Measurements from ENCODE around the gene C14orf93.

Gene C14orf93

DNA sequence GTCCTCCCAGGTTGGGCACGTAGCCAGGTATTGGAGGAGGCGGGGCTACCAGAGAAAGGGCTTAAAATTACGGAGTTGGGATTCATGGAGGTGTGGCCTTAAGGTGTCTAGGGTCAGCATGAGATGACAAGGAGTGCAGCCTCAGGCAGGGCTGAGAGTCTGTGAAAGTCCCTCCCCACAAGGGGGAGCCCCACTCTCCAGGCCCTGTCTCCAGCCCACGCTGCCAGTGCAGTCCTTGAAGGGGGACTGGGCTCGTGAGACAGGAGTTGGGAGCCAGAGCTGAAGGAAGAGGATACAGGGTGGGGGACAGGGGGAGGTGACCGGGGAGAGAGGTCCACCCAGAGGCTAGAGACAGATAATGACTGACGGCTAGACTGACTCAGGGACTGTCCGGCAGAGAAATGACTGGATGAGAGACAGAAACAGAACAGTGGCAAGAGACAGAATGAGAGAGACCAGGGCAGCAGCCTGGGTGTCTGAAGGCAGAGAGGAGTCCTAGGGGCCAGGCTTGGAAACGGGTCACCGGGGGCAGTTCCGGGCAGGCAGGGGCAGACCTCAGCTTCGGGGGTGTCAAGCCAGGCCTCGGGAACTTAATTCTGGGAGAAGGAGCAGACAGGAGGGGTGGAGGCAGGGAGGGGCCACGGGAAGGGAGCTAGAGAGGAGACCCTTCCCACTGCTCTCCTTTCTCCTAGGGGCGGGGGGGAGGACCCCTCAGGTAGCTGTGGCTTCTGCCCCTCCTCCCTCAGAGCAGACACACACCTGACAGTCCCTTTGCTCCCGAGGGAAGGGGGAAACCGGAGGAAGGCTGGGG, 46.4 kb upstream of the C14orf93 start:
- TF ChIP-seq, protein P1, sequence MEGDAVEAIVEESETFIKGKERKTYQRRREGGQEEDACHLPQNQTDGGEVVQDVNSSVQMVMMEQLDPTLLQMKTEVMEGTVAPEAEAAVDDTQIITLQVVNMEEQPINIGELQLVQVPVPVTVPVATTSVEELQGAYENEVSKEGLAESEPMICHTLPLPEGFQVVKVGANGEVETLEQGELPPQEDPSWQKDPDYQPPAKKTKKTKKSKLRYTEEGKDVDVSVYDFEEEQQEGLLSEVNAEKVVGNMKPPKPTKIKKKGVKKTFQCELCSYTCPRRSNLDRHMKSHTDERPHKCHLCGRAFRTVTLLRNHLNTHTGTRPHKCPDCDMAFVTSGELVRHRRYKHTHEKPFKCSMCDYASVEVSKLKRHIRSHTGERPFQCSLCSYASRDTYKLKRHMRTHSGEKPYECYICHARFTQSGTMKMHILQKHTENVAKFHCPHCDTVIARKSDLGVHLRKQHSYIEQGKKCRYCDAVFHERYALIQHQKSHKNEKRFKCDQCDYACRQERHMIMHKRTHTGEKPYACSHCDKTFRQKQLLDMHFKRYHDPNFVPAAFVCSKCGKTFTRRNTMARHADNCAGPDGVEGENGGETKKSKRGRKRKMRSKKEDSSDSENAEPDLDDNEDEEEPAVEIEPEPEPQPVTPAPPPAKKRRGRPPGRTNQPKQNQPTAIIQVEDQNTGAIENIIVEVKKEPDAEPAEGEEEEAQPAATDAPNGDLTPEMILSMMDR (IDR thresholded peaks at IDR 0.05; ENCODE audit: insufficient read depth, low read length, poor library complexity, severe bottlenecking) = peak; percentile 90
- Histone ChIP-seq H3K4me3 (replicated peaks; ENCODE audit: low read depth, low read length) (no peak overlapping the region), H3K27me3 (replicated peaks; ENCODE audit: control insufficient read depth, insufficient read depth, low read length) (no peaks in the 10 kb centered on the region), H3K36me3 (ENCODE audit: control insufficient read depth, insufficient read depth, low read length) (peaks cover 13% of the 10 kb centered on the region)
- DNase-seq (ENCODE audit: extremely low read depth, insufficient read length) = peak; percentile 67

DNA sequence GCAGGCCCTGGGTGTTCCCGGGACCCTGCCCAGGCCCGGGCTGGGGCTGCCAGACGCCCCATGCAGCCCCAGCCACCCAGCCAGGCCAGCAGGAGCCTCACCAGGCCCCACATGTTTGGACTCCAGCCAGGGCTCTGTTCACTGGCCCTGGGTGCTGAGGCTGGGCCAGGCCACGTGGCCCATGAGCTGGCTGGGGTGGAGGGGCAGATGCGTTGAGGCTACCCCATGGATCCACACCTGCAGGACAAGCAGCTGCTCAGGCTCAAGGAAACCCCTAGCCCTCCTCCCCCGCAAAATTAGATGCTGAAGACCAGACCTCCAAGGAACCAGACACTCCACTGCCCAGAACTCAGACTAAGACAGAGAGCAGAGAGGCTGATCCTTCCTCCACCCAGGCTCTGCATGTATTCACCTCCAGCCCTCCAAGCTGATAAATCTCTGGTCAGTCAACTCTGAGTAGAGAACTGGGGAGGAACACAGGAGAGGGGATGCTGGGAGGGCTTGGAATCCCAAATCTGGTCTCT, 45.7 kb upstream of the C14orf93 start:
- no peaks in the 10 kb centered on the region for H3K27me3 ChIP-seq (replicated peaks; ENCODE audit: control insufficient read depth, insufficient read depth, low read length)
- TF ChIP-seq, protein P1 (IDR thresholded peaks at IDR 0.05; ENCODE audit: insufficient read depth, low read length, poor library complexity, severe bottlenecking) = no peak
- peaks cover 9% of the 10 kb centered on the region for H3K36me3 ChIP-seq (ENCODE audit: control insufficient read depth, insufficient read depth, low read length)
- no peak overlapping the region for H3K4me3 ChIP-seq (replicated peaks; ENCODE audit: low read depth, low read length)
- DNase-seq (ENCODE audit: extremely low read depth, insufficient read length) = no peak

DNA sequence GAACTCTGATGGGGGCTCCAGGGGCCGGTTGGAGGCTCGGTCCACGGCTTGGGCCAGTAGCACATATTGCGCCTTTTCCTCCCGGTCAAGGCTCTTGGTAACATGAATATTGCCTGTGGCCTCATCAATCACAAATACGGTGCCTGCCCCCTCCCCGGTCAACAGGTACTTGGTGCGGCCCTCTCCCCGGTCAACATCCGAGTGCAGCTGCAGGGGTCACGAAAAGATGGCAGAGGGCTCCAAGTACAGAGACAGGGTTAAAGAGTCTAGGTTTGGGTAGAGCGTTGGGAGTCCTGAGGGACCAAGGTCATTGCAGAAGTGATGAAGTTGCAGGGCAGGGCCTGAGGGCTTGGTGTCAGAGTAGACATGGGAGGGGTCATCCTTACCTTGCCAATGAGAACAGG, 45.2 kb upstream of the C14orf93 start:
- peaks cover 9% of the 10 kb centered on the region for H3K36me3 ChIP-seq (ENCODE audit: control insufficient read depth, insufficient read depth, low read length)
- TF ChIP-seq, protein P1 (IDR thresholded peaks at IDR 0.05; ENCODE audit: insufficient read depth, low read length, poor library complexity, severe bottlenecking) = no peak
- H3K27me3 ChIP-seq (replicated peaks; ENCODE audit: control insufficient read depth, insufficient read depth, low read length) = no peaks in the 10 kb centered on the region
- DNase-seq (ENCODE audit: extremely low read depth, insufficient read length) = no peak
- H3K4me3 ChIP-seq (replicated peaks; ENCODE audit: low read depth, low read length) = no peak overlapping the region

DNA sequence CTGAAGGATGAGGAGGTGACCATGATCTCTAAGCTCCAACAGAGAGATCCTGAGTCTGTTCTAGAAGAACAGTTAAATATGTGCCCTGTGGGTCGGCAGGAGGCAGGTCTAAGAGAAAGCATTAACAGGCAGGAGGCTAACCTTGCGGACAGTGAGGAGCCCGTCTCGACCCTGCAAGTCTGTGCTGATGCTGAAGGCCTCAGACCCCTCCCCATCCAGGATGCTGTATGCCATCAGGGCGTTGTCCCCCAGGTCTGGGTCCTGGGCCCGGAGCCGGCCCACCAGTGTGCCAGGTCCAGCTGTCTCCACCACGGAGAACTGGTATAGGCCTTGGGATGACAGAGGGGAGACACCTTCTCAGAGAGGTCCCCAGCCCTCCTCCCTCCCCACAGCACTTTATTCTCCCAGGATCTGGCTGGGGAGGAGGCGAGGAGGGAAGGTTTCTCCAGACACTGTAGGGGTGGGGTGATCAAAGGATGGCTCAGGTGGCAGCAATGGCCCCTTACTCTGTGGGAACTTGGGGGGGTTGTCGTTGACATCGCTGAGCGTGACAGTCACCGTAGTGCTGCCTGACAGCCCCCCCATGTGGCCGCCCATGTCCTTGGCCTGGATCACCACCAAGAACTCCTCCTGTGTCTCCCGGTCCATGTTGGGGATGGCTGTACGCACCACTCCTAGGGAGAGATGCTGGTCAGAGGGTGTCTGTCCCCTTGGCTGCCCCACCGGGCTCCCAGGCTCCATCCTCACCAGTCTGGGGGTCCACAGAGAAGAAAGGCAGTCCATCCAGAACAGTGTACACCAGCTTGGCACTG, 44.3 kb upstream of the C14orf93 start:
- no peak overlapping the region for H3K4me3 ChIP-seq (replicated peaks; ENCODE audit: low read depth, low read length)
- H3K27me3 ChIP-seq (replicated peaks; ENCODE audit: control insufficient read depth, insufficient read depth, low read length) = no peaks in the 10 kb centered on the region
- peaks cover 9% of the 10 kb centered on the region for H3K36me3 ChIP-seq (ENCODE audit: control insufficient read depth, insufficient read depth, low read length)
- no peak for DNase-seq (ENCODE audit: extremely low read depth, insufficient read length)
- TF ChIP-seq, protein P1 (IDR thresholded peaks at IDR 0.05; ENCODE audit: insufficient read depth, low read length, poor library complexity, severe bottlenecking) = peak; percentile 57

DNA sequence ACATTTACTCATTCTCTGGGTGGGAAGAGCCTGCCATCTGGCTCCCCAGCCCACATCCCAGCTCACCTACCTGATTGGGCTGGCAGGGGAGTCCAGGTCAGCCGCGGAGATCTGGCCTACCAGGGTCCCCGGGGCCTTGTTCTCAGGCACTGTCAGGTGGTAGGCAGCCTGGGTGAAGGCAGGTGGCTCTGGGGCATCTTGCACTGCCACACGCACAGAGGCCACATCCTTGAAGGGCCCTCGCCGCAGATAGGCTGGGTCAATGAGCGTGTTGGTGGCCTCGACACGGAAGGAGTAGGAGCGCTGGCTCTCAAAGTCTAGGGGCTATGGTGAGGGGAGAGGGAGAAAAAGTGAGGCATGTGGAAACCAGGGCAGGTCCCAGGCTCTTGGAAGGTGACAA, 43.5 kb upstream of the C14orf93 start:
- TF ChIP-seq, protein P1 (IDR thresholded peaks at IDR 0.05; ENCODE audit: insufficient read depth, low read length, poor library complexity, severe bottlenecking) = no peak
- Histone ChIP-seq H3K4me3 (replicated peaks; ENCODE audit: low read depth, low read length) (no peak overlapping the region), H3K36me3 (ENCODE audit: control insufficient read depth, insufficient read depth, low read length) (peaks cover 2% of the 10 kb centered on the region), H3K27me3 (replicated peaks; ENCODE audit: control insufficient read depth, insufficient read depth, low read length) (no peaks in the 10 kb centered on the region)
- DNase-seq (ENCODE audit: extremely low read depth, insufficient read length) = no peak
